GM18517 (cell line): ENCODE measurements around the gene MGAT3.
"Not testable (repeated sequence)": the region's sequence is repeated elsewhere in the genome, so short reads cannot be mapped to it uniquely, and the experiment has no call there.

Source experiments
- ATAC-seq: cut with Tn5 transposase; IDR thresholded peaks from one replicate; pipeline ENCODE4 v1.9.1; 2021; ENCODE audit warnings: mild to moderate bottlenecking, moderate library complexity; ENCODE audit not compliant: unreplicated experiment

Gene MGAT3

GRCh38 chr22:39456522-39457197, at the start of gene MGAT3:
MGAT3 (plus strand) TSS chr22:39457012; CDS start chr22:39487348, 30,336 bp downstream.
- ATAC-seq, result no peak

- ATAC-seq, result no peak
Measured at GRCh38 chr22:39408173-39408572, 48.6 kb upstream of the MGAT3 start.

GRCh38 chr22:39408807-39409206, 48.0 kb upstream of the MGAT3 start:
- no peak for ATAC-seq

GRCh38 chr22:39409516-39410029, 47.2 kb upstream of the MGAT3 start:
- ATAC-seq, result no peak

- no peak for ATAC-seq
Measured at GRCh38 chr22:39410264-39410663, 46.5 kb upstream of the MGAT3 start.

- not testable (repeated sequence) for ATAC-seq
Measured at GRCh38 chr22:39411828-39412365, 44.9 kb upstream of the MGAT3 start.

- not testable (repeated sequence) for ATAC-seq
Measured at GRCh38 chr22:39413204-39413603, 43.6 kb upstream of the MGAT3 start.

- no peak for ATAC-seq
Measured at GRCh38 chr22:39414377-39414776, 42.4 kb upstream of the MGAT3 start.

- ATAC-seq, result no peak
Measured at GRCh38 chr22:39414886-39415285, 41.9 kb upstream of the MGAT3 start.

GRCh38 chr22:39415506-39415905, 41.3 kb upstream of the MGAT3 start:
- no peak for ATAC-seq

GRCh38 chr22:39416319-39416718, 40.5 kb upstream of the MGAT3 start:
- ATAC-seq, result no peak

GRCh38 chr22:39417641-39418040, 39.2 kb upstream of the MGAT3 start:
- ATAC-seq, result no peak

GRCh38 chr22:39418696-39419095, 38.1 kb upstream of the MGAT3 start:
- no peak for ATAC-seq

GRCh38 chr22:39419096-39419495, 37.7 kb upstream of the MGAT3 start:
- ATAC-seq, result no peak

- ATAC-seq, result no peak
Measured at GRCh38 chr22:39419911-39420310, 36.9 kb upstream of the MGAT3 start.

- no peak for ATAC-seq
Measured at GRCh38 chr22:39421691-39422090, 35.1 kb upstream of the MGAT3 start.

GRCh38 chr22:39422101-39422500, 34.7 kb upstream of the MGAT3 start:
- ATAC-seq, result no peak

- ATAC-seq, result no peak
Measured at GRCh38 chr22:39422721-39423120, 34.1 kb upstream of the MGAT3 start.

- no peak for ATAC-seq
Measured at GRCh38 chr22:39423976-39424375, 32.8 kb upstream of the MGAT3 start.

- ATAC-seq, result no peak
Measured at GRCh38 chr22:39426380-39427043, 30.3 kb upstream of the MGAT3 start.

- ATAC-seq, result no peak
Measured at GRCh38 chr22:39427751-39428596, 28.8 kb upstream of the MGAT3 start.
